Natural killer cell (primary cell): ENCODE measurements around the gene PIWIL4. TPM values are rescaled to one million over a fixed set of nuclear protein-coding genes. Genes with fewer than 3 reads are reported as not detected.
A peak's percentile ranks its signal among the peaks of the same experiment; 100 is the strongest.

Experiments
- ATAC-seq, 3 donors: fragments of 150-1000 bp in 2 of 3; fragments of 200-7000 bp in 1 of 3; cut with Tn5 transposase; 1 replicate in 1 of 3; 2 replicates in 2 of 3; pipeline ENCODE4 v1.10.0; 2021; ENCODE audit warnings: mild to moderate bottlenecking in 2 of 3, moderate library complexity in 2 of 3
- DNase-seq, 2 donors: peaks; one replicate each; pipeline versions ENCODE4 v3.0.0 to v3.0.0-alpha.2; 2013 to 2021; ENCODE audit warnings: mixed read lengths in 1 of 2
- H3K27ac ChIP-seq: one replicate; pipeline ENCODE4 v1.5.1; 2013; ENCODE audit warnings: mild to moderate bottlenecking, low read length
- H3K27me3 ChIP-seq: one replicate; pipeline ENCODE4 v1.6.1; 2013; ENCODE audit warnings: low read length; ENCODE audit not compliant: control insufficient read depth, insufficient read depth
- H3K36me3 ChIP-seq: one replicate; pipeline ENCODE4 v1.6.1; 2013; ENCODE audit warnings: low read length; ENCODE audit not compliant: control insufficient read depth, insufficient read depth
- H3K4me1 ChIP-seq: one replicate; pipeline ENCODE4 v1.6.1; 2013; ENCODE audit warnings: low read length; ENCODE audit not compliant: control insufficient read depth, insufficient read depth
- H3K4me3 ChIP-seq: one replicate; pipeline ENCODE4 v1.5.1; 2013; ENCODE audit warnings: low read length
- H3K9me3 ChIP-seq: one replicate; pipeline ENCODE4 v1.6.1; 2013; ENCODE audit warnings: low read length; ENCODE audit not compliant: control insufficient read depth, insufficient read depth
- H3K27ac Mint-ChIP-seq, 2 donors: one replicate each; pipeline ENCODE4 v1.8.0; 2022; ENCODE audit warnings: mild to moderate bottlenecking in 2 of 2, mixed read lengths in 2 of 2, moderate library complexity in 1 of 2
- H3K27me3 Mint-ChIP-seq, 2 donors: one replicate each; pipeline ENCODE4 v1.8.0; 2022; ENCODE audit warnings: low read depth in 2 of 2, mixed read lengths in 2 of 2
- H3K36me3 Mint-ChIP-seq: one replicate; pipeline ENCODE4 v1.8.0; 2022; ENCODE audit warnings: mixed read lengths
- H3K4me1 Mint-ChIP-seq, 2 donors: one replicate each; pipeline ENCODE4 v1.8.0; 2022; ENCODE audit warnings: mixed read lengths in 2 of 2
- H3K4me3 Mint-ChIP-seq: one replicate; pipeline ENCODE4 v1.8.0; 2022; ENCODE audit warnings: mild to moderate bottlenecking, moderate library complexity, mixed read lengths
- H3K9me3 Mint-ChIP-seq, 2 donors: one replicate each; pipeline ENCODE4 v1.8.0; 2022; ENCODE audit warnings: mixed read lengths in 2 of 2
- CTCF ChIP-seq: fragments of 200-600 bp; IDR thresholded peaks from one replicate; pipeline ENCODE4 v1.8.0; 2022; ENCODE audit warnings: antibody characterized with exemption
- WGBS: methylation state at CpG from one replicate; pipeline ENCODE4 v1.1.7; 2013; ENCODE audit warnings: missing lambda C conversion rate; ENCODE audit not compliant: insufficient coverage; 5-methylcytosine and 5-hydroxymethylcytosine counted together
- intact Hi-C: fragments of 100-400 bp; cut with micrococcal nuclease; formaldehyde crosslinking; loops from one replicate; pipeline ENCODE4 v1.14.2; 2022
- total RNA-seq, 4 donors: library from RNA; stranded (reverse); fragments of 120-200 nt in 1 of 4; gene quantifications; one replicate each; pipeline versions ENCODE4 v1.2.3 to v1.2.4, GENCODE V29; 2013 to 2022

The PIWIL4 gene
- total RNA-seq, 3 donors from 2014 or later (not counting 1 experiment from before 2014, with no cell fraction given): 2.0 to 2.7 (median 2.2) TPM

- intact Hi-C loops: loop anchor here (10.0 kb wide), 1 partner anchor 1135 kb away; no protein-coding TSS in a partner anchor
- DNase-seq (no peak), ATAC-seq (no peak)
- Mint-ChIP-seq H3K27ac (peak overlapping the region in 1 of 2 donors; percentile 61), H3K36me3 (peaks cover 9% of the 10 kb centered on the region), H3K4me3 (peak overlapping the region; percentile 35), H3K4me1 (peaks cover 4 to 10% of the 10 kb centered on the region in 2 donors), H3K27me3 (peaks cover 0 to 6% of the 10 kb centered on the region in 2 donors), H3K9me3 (peaks cover 4 to 10% of the 10 kb centered on the region in 2 donors)
- no peak overlapping the region for H3K27ac ChIP-seq
- TF ChIP-seq CTCF: no peak
- no peaks in the 10 kb centered on the region for H3K9me3 ChIP-seq
- H3K27me3 ChIP-seq: no peaks in the 10 kb centered on the region
- H3K4me3 ChIP-seq: no peak overlapping the region
- no peaks in the 10 kb centered on the region for H3K36me3 ChIP-seq
- no peaks in the 10 kb centered on the region for H3K4me1 ChIP-seq
- no CpG with 5 or more reads among the region's 1 CpG for WGBS
Observed at GRCh38 chr11:94629741-94630140, 62.6 kb downstream of the PIWIL4 start.

- no peaks in the 10 kb centered on the region for H3K27me3 ChIP-seq
- TF ChIP-seq CTCF: no peak
- intact Hi-C loops: no loop called here
- H3K4me1 ChIP-seq: no peaks in the 10 kb centered on the region
- WGBS: 28% methylated on average over 3 of the region's 3 CpGs
- peaks cover 4 to 10% of the 10 kb centered on the region in 2 donors for H3K9me3 Mint-ChIP-seq
- no peak for DNase-seq
- peak overlapping the region in 1 of 2 donors; percentile 61 for H3K27ac Mint-ChIP-seq
- no peak overlapping the region for H3K4me3 ChIP-seq
- H3K36me3 ChIP-seq: no peaks in the 10 kb centered on the region
- H3K36me3 Mint-ChIP-seq: peaks cover 9% of the 10 kb centered on the region
- no peak for ATAC-seq
- no peaks in the 10 kb centered on the region for H3K9me3 ChIP-seq
- H3K4me3 Mint-ChIP-seq: peak overlapping the region; percentile 35
- no peak overlapping the region for H3K27ac ChIP-seq
- H3K27me3 Mint-ChIP-seq: peaks cover 0 to 6% of the 10 kb centered on the region in 2 donors
- H3K4me1 Mint-ChIP-seq: peaks cover 4 to 10% of the 10 kb centered on the region in 2 donors
Observed at GRCh38 chr11:94630221-94630620, 63.1 kb downstream of the PIWIL4 start.

- intact Hi-C loops: no loop called here
- TF ChIP-seq CTCF: no peak
- Mint-ChIP-seq H3K4me3 (no peak overlapping the region), H3K36me3 (peaks cover 1% of the 10 kb centered on the region), H3K27me3 (no peaks in the 10 kb centered on the region), H3K4me1 (peaks cover 4 to 10% of the 10 kb centered on the region in 2 donors), H3K27ac (no peak overlapping the region), H3K9me3 (peaks cover 0 to 4% of the 10 kb centered on the region in 2 donors)
- Histone ChIP-seq H3K4me3 (no peak overlapping the region), H3K4me1 (no peaks in the 10 kb centered on the region), H3K36me3 (no peaks in the 10 kb centered on the region), H3K27me3 (no peaks in the 10 kb centered on the region), H3K27ac (no peak overlapping the region), H3K9me3 (no peaks in the 10 kb centered on the region)
- no CpG with 5 or more reads among the region's 2 CpGs for WGBS
- ATAC-seq (no peak), DNase-seq (no peak)
Observed at GRCh38 chr11:94632356-94632755, 65.2 kb downstream of the PIWIL4 start.

GRCh38 chr11:94635072-94635471, 67.9 kb downstream of the PIWIL4 start:
- 86% methylated on average over 1 of the region's 2 CpGs for WGBS
- Mint-ChIP-seq H3K4me1 (peaks cover 14 to 20% of the 10 kb centered on the region in 2 donors), H3K9me3 (no peaks in the 10 kb centered on the region), H3K36me3 (no peaks in the 10 kb centered on the region), H3K27me3 (no peaks in the 10 kb centered on the region), H3K27ac (no peak overlapping the region), H3K4me3 (no peak overlapping the region)
- no peaks in the 10 kb centered on the region for H3K27me3 ChIP-seq
- no peak for ATAC-seq
- TF ChIP-seq CTCF: no peak
- intact Hi-C loops: no loop called here
- no peaks in the 10 kb centered on the region for H3K9me3 ChIP-seq
- no peaks in the 10 kb centered on the region for H3K36me3 ChIP-seq
- no peaks in the 10 kb centered on the region for H3K4me1 ChIP-seq
- no peak overlapping the region for H3K4me3 ChIP-seq
- no peak for DNase-seq
- no peak overlapping the region for H3K27ac ChIP-seq
